ENCODE measurements around the gene TICAM1. TPM values are rescaled to one million over a fixed set of nuclear protein-coding genes. Genes with fewer than 3 reads are reported as not detected.
"Not testable (repeated sequence)": the region's sequence is repeated elsewhere in the genome, so short reads cannot be mapped to it uniquely, and the experiment has no call there.

The TICAM1 gene
- total RNA-seq, 1 experiment from 2014 or later, result 0.61 TPM

DNA sequence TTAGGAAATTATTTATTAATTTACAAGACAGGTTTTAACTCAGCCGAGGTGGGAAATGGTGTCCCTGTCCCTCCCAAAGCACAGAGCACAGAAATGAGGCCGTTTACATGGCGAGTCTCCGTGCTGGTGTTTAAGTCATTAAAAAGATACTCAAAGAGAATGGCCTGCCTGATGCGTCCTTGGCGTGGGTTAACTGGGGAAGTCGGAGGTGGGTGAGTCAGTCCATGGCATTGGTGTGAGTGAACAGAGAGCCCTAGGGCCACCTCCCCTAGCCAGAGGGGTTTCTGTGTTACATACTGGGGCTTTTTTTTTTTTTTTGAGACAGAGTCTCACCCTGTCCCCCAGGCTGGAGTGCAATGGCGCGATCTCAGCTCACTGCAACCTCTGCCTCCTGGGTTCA, 36.1 kb downstream of the TICAM1 start (continued):
- no peak for TF ChIP-seq NR3C1 (CRISPR knock-in tag; conservative IDR thresholded peaks at IDR 0.05; ENCODE audit: low read depth)
- TF ChIP-seq EMX1 (CRISPR knock-in tag; IDR thresholded peaks at IDR 0.05), result no peak
- no peak for TF ChIP-seq JAZF1 (CRISPR knock-in tag; IDR thresholded peaks at IDR 0.05)
- no peak for TF ChIP-seq ETV6 (CRISPR knock-in tag; IDR thresholded peaks at IDR 0.05)

DNA sequence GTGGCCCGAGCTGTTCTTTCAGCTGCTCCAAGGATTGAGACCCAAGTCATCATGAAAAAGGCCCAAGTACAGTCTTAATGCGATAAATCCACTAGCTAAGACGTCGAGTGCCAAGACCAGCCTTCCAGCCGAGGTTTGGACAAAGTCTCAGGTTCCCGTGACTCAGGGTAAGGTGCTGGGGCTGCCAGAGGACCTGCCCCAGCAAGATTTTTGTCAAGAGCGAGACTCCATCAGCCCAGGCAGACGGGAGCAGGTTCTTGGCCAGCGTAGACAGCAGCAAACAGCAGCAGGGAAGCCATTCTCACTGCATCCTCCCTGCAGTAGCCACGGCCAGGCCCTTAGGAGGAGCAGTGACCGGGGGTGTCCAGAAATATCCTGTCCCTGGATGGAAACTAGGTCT, 36.5 kb downstream of the TICAM1 start:
- no peaks in the 10 kb centered on the region for H3K27me3 Mint-ChIP-seq (ENCODE audit: low read depth)
- no peak overlapping the region for H3K27ac Mint-ChIP-seq
- TF ChIP-seq, protein P1, sequence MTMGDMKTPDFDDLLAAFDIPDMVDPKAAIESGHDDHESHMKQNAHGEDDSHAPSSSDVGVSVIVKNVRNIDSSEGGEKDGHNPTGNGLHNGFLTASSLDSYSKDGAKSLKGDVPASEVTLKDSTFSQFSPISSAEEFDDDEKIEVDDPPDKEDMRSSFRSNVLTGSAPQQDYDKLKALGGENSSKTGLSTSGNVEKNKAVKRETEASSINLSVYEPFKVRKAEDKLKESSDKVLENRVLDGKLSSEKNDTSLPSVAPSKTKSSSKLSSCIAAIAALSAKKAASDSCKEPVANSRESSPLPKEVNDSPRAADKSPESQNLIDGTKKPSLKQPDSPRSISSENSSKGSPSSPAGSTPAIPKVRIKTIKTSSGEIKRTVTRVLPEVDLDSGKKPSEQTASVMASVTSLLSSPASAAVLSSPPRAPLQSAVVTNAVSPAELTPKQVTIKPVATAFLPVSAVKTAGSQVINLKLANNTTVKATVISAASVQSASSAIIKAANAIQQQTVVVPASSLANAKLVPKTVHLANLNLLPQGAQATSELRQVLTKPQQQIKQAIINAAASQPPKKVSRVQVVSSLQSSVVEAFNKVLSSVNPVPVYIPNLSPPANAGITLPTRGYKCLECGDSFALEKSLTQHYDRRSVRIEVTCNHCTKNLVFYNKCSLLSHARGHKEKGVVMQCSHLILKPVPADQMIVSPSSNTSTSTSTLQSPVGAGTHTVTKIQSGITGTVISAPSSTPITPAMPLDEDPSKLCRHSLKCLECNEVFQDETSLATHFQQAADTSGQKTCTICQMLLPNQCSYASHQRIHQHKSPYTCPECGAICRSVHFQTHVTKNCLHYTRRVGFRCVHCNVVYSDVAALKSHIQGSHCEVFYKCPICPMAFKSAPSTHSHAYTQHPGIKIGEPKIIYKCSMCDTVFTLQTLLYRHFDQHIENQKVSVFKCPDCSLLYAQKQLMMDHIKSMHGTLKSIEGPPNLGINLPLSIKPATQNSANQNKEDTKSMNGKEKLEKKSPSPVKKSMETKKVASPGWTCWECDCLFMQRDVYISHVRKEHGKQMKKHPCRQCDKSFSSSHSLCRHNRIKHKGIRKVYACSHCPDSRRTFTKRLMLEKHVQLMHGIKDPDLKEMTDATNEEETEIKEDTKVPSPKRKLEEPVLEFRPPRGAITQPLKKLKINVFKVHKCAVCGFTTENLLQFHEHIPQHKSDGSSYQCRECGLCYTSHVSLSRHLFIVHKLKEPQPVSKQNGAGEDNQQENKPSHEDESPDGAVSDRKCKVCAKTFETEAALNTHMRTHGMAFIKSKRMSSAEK (CRISPR knock-in tag; IDR thresholded peaks at IDR 0.05; ENCODE audit: borderline replicate concordance), result no peak
- TF ChIP-seq NFE2L1 (CRISPR knock-in tag; IDR thresholded peaks at IDR 0.05) (no peak), ZBTB21 (CRISPR knock-in tag; IDR thresholded peaks at IDR 0.05; ENCODE audit: borderline replicate concordance) (no peak), SOX15 (CRISPR knock-in tag; IDR thresholded peaks at IDR 0.05) (no peak), SP1 (CRISPR knock-in tag; conservative IDR thresholded peaks at IDR 0.05) (no peak), ZNF423 (CRISPR knock-in tag; IDR thresholded peaks at IDR 0.05) (no peak), TCF7 (CRISPR knock-in tag; IDR thresholded peaks at IDR 0.05; ENCODE audit: low read depth) (no peak)
- TF ChIP-seq, protein P2, sequence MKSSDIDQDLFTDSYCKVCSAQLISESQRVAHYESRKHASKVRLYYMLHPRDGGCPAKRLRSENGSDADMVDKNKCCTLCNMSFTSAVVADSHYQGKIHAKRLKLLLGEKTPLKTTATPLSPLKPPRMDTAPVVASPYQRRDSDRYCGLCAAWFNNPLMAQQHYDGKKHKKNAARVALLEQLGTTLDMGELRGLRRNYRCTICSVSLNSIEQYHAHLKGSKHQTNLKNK (CRISPR knock-in tag; IDR thresholded peaks at IDR 0.05), result no peak
- TF ChIP-seq, protein P3, sequence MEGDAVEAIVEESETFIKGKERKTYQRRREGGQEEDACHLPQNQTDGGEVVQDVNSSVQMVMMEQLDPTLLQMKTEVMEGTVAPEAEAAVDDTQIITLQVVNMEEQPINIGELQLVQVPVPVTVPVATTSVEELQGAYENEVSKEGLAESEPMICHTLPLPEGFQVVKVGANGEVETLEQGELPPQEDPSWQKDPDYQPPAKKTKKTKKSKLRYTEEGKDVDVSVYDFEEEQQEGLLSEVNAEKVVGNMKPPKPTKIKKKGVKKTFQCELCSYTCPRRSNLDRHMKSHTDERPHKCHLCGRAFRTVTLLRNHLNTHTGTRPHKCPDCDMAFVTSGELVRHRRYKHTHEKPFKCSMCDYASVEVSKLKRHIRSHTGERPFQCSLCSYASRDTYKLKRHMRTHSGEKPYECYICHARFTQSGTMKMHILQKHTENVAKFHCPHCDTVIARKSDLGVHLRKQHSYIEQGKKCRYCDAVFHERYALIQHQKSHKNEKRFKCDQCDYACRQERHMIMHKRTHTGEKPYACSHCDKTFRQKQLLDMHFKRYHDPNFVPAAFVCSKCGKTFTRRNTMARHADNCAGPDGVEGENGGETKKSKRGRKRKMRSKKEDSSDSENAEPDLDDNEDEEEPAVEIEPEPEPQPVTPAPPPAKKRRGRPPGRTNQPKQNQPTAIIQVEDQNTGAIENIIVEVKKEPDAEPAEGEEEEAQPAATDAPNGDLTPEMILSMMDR (IDR thresholded peaks at IDR 0.05), result no peak
- TF ChIP-seq, protein P4, sequence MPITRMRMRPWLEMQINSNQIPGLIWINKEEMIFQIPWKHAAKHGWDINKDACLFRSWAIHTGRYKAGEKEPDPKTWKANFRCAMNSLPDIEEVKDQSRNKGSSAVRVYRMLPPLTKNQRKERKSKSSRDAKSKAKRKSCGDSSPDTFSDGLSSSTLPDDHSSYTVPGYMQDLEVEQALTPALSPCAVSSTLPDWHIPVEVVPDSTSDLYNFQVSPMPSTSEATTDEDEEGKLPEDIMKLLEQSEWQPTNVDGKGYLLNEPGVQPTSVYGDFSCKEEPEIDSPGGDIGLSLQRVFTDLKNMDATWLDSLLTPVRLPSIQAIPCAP (CRISPR knock-in tag; IDR thresholded peaks at IDR 0.05), result no peak
- TF ChIP-seq, protein P5, sequence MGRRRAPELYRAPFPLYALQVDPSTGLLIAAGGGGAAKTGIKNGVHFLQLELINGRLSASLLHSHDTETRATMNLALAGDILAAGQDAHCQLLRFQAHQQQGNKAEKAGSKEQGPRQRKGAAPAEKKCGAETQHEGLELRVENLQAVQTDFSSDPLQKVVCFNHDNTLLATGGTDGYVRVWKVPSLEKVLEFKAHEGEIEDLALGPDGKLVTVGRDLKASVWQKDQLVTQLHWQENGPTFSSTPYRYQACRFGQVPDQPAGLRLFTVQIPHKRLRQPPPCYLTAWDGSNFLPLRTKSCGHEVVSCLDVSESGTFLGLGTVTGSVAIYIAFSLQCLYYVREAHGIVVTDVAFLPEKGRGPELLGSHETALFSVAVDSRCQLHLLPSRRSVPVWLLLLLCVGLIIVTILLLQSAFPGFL (CRISPR knock-in tag; IDR thresholded peaks at IDR 0.05; ENCODE audit: borderline replicate concordance), result no peak
- TF ChIP-seq, protein P6, sequence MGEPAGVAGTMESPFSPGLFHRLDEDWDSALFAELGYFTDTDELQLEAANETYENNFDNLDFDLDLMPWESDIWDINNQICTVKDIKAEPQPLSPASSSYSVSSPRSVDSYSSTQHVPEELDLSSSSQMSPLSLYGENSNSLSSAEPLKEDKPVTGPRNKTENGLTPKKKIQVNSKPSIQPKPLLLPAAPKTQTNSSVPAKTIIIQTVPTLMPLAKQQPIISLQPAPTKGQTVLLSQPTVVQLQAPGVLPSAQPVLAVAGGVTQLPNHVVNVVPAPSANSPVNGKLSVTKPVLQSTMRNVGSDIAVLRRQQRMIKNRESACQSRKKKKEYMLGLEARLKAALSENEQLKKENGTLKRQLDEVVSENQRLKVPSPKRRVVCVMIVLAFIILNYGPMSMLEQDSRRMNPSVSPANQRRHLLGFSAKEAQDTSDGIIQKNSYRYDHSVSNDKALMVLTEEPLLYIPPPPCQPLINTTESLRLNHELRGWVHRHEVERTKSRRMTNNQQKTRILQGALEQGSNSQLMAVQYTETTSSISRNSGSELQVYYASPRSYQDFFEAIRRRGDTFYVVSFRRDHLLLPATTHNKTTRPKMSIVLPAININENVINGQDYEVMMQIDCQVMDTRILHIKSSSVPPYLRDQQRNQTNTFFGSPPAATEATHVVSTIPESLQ (CRISPR knock-in tag; IDR thresholded peaks at IDR 0.05), result no peak
- H3K4me1 Mint-ChIP-seq, result peaks cover 14% of the 10 kb centered on the region
- ATAC-seq (no peak), DNase-seq (ENCODE audit: low spot score) (no peak)
- ChIA-PET CTCF (no interaction called here), POLR2A (no interaction called here)
- H3K36me3 Mint-ChIP-seq, result peaks cover 21% of the 10 kb centered on the region
- no peaks in the 10 kb centered on the region for H3K9me3 Mint-ChIP-seq
- no peak overlapping the region for H3K4me3 Mint-ChIP-seq

DNA sequence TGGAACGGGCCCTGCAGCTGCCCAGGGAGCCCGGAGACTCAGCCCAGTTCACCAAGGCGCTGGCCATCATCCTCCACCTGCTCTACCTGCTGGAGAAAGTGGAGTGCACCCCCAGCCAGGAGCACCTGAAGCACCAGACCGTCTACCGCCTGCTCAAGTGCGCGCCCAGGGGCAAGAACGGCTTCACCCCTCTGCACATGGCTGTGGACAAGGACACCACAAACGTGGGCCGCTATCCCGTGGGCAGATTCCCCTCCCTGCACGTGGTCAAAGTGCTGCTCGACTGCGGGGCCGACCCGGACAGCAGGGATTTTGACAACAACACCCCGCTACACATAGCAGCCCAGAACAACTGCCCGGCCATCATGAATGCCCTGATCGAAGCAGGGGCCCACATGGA, 38.2 kb downstream of the TICAM1 start:
- DNase-seq (ENCODE audit: low spot score); ATAC-seq; H3K27me3 Mint-ChIP-seq (ENCODE audit: low read depth); CTCF ChIA-PET; H3K27ac Mint-ChIP-seq; H3K9me3 Mint-ChIP-seq; POLR2A ChIA-PET: not testable (repeated sequence)
- peaks cover 14% of the 10 kb centered on the region for H3K4me1 Mint-ChIP-seq
- H3K4me3 Mint-ChIP-seq, result peak overlapping the region; percentile 80
- peaks cover 17% of the 10 kb centered on the region for H3K36me3 Mint-ChIP-seq

DNA sequence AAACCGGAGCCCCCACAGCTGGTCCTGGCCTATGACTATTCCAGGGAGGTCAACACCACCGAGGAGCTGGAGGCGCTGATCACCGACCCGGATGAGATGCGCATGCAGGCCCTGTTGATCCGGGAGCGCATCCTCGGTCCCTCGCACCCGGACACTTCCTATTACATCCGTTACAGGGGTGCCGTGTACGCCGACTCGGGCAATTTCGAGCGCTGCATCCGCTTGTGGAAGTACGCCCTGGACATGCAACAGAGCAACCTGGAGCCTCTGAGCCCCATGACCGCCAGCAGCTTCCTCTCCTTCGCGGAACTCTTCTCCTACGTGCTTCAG, 38.7 kb downstream of the TICAM1 start:
- Mint-ChIP-seq H3K36me3 (peaks cover 17% of the 10 kb centered on the region), H3K4me3 (peak overlapping the region; percentile 80), H3K4me1 (peaks cover 14% of the 10 kb centered on the region)
- H3K27me3 Mint-ChIP-seq (ENCODE audit: low read depth); ATAC-seq; POLR2A ChIA-PET; H3K9me3 Mint-ChIP-seq; H3K27ac Mint-ChIP-seq; DNase-seq (ENCODE audit: low spot score): not testable (repeated sequence)
- CTCF ChIA-PET, result interaction anchor here (1.0 to 3.2 kb wide), 2 partner anchors 12 to 17 kb away, joined by 3 to 19 read pairs; no protein-coding TSS in a partner anchor
